PFSK-1 (cell line): ENCODE data around the gene VPS37C.

Experiments
- POLR2AphosphoS5 ChIP-seq: IDR thresholded peaks from 2 replicates; pipeline ENCODE4 v1.6.1; 2012; ENCODE audit warnings: low read depth, mild to moderate bottlenecking, control low read depth, low read length, moderate library complexity
- REST ChIP-seq, 2 experiments: IDR thresholded peaks; 2 replicates each; pipeline versions ENCODE4 v1.6.1 to v1.8.0; 2011 to 2012; ENCODE audit warnings: low read depth in 2 of 2, low read length in 2 of 2, control low read depth in 1 of 2, inconsistent platforms in 1 of 2, mild to moderate bottlenecking in 1 of 2, moderate library complexity in 1 of 2; ENCODE audit not compliant: insufficient read depth in 1 of 2
- SIN3A ChIP-seq: IDR thresholded peaks from 2 replicates; pipeline ENCODE4 v1.6.1; 2012; ENCODE audit warnings: mild to moderate bottlenecking, low read length, moderate library complexity, borderline replicate concordance; ENCODE audit not compliant: insufficient read depth

- TF ChIP-seq POLR2AphosphoS5 (no peak), SIN3A (no peak), REST (IDR thresholded peaks at IDR 0.05; ENCODE audit: insufficient read depth in 1 of 2, low read depth in 2 of 2, low read length in 2 of 2) (no peak)
These were observed 5.9 kb downstream of the VPS37C start for GRCh38 chr11:61155312-61155711.
